ENCODE data around the gene SMARCA5.
"Not testable (repeated sequence)": the region's sequence is repeated elsewhere in the genome, so short reads cannot be mapped to it uniquely, and the experiment has no call there.

Gene SMARCA5

DNA sequence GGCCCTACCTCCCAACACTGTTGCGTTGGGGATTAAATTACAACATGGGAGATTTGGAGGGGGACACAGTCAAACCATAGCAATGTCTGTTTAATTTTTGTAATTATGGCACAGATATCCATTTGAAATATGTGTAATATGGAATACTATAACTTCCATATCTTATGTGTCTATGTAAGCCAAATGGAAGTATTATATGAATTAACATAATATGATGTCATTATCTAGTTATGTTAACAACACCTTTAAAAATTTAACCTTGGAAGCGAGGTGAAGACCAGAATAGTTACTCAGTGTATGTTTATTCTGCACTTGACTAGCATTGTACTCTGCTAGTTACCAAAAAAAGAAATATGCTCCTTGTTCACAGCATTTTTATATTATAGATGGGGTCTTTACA, 4.3 kb downstream of the SMARCA5 start:
- Mint-ChIP-seq H3K27ac (no peak overlapping the region), H3K4me1 (peaks cover 56% of the 10 kb centered on the region), H3K4me3 (no peak overlapping the region), H3K27me3 (ENCODE audit: low read depth) (no peaks in the 10 kb centered on the region), H3K36me3 (ENCODE audit: low read depth) (peaks cover 52% of the 10 kb centered on the region), H3K9me3 (no peaks in the 10 kb centered on the region)
- TF ChIP-seq, protein P1, sequence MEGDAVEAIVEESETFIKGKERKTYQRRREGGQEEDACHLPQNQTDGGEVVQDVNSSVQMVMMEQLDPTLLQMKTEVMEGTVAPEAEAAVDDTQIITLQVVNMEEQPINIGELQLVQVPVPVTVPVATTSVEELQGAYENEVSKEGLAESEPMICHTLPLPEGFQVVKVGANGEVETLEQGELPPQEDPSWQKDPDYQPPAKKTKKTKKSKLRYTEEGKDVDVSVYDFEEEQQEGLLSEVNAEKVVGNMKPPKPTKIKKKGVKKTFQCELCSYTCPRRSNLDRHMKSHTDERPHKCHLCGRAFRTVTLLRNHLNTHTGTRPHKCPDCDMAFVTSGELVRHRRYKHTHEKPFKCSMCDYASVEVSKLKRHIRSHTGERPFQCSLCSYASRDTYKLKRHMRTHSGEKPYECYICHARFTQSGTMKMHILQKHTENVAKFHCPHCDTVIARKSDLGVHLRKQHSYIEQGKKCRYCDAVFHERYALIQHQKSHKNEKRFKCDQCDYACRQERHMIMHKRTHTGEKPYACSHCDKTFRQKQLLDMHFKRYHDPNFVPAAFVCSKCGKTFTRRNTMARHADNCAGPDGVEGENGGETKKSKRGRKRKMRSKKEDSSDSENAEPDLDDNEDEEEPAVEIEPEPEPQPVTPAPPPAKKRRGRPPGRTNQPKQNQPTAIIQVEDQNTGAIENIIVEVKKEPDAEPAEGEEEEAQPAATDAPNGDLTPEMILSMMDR (IDR thresholded peaks at IDR 0.05; ENCODE audit: unreplicated experiment in 3 of 3): no peak

DNA sequence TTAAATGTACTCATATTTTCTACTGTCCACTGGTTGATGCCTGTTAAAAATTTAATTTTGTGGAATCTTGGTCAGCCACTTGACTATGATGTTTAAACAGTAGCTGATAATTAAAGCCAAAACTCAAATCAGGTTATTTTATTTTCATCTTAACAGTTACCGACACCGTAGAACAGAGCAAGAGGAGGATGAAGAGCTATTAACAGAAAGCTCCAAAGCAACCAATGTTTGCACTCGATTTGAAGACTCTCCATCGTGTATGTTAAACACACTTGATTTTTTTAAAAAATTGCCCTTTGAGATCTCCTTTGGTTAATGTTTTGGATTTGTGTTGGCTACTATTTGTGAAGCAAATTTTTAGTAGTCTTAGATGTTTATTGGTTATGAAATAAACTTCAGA, 10.7 kb downstream of the SMARCA5 start:
- H3K36me3 Mint-ChIP-seq (ENCODE audit: low read depth): peaks cover 82% of the 10 kb centered on the region
- TF ChIP-seq, protein P1 (IDR thresholded peaks at IDR 0.05; ENCODE audit: unreplicated experiment in 3 of 3): no peak

DNA sequence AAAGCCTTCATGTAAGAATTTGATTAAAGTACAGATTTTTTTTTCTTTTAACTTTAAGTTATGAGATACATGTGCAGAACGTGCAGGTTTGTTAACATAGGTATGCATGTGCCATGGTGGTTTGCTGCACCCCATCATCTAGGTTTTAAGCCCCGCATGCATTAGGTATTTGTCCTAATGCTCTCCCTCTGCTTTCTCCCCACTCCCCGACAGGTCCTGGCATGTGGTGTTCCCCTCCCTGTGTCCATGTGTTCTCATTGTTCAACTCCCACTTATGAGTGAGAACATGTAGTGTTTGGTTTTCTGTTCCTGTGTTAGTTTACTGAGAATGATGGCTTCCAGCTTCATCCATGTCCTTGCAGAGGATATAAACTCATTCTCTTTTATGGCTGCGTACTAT, 14.5 kb downstream of the SMARCA5 start:
- H3K27ac Mint-ChIP-seq; H3K9me3 Mint-ChIP-seq; H3K4me1 Mint-ChIP-seq; H3K27me3 Mint-ChIP-seq (ENCODE audit: low read depth); H3K4me3 Mint-ChIP-seq: not testable (repeated sequence)
- peaks cover 85% of the 10 kb centered on the region for H3K36me3 Mint-ChIP-seq (ENCODE audit: low read depth)

More for the DNA sequence above, 10.7 kb downstream of the SMARCA5 start:
- Mint-ChIP-seq H3K27ac (no peak overlapping the region), H3K9me3 (no peaks in the 10 kb centered on the region), H3K27me3 (ENCODE audit: low read depth) (no peaks in the 10 kb centered on the region), H3K4me3 (no peak overlapping the region), H3K4me1 (peaks cover 16% of the 10 kb centered on the region)

DNA sequence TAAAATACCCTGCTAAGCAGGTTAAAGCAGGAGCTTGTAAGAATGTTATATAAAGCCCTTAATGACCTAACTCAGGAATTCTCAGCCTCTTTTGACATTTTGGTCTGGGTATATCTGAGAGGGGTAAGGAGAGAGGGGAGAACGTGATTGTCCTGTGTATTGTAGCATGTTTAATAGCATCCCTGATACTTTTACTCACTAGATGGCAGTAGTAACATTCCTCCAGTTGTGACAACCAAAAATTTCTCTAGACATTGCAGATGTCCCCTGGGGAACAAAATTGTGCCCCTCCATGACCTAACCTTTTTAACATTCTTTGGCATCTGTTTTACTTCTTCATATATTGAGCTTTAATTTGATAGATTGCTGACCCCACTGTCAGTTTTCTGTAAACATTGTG, 17.9 kb downstream of the SMARCA5 start:
- Mint-ChIP-seq H3K9me3 (no peaks in the 10 kb centered on the region), H3K4me1 (no peaks in the 10 kb centered on the region), H3K4me3 (no peak overlapping the region), H3K36me3 (ENCODE audit: low read depth) (peaks cover 84% of the 10 kb centered on the region), H3K27ac (peak overlapping the region in 1 of 3 experiments; percentile 2), H3K27me3 (ENCODE audit: low read depth) (no peaks in the 10 kb centered on the region)
- TF ChIP-seq, protein P1 (IDR thresholded peaks at IDR 0.05; ENCODE audit: unreplicated experiment in 3 of 3): peak; percentile 38 to 54 (median 46)

DNA sequence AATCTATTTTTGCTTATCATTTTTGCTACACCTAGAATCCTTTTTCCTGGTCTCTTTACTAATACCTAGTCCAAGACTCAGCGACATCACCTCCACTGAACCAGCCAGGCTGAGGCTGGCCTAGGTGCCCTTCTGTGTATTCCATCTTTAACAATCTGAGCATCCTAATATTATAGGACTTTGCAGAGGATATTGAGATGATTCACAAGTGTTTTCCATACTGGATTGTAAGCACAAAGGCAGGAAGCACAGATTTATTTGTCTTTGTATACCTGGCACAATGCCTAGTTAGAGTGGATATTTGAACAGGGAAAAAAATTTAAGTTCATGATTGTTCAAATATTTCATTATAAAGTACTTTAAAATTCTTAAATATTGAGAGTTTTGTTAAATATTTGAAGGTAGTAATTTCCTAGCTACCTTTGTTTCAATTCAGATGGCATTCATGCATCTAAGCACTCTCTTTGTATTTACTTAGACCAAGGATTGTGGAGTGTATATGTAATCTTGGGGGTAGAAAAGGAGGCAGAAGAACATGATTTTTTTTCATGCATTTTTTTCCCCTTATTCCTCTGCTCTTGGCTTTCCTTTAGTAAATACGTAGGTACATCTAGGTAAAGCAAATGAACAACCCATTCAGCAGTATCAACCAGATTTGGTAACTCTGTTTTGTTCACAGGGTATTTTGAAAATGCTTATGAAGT, 18.4 kb downstream of the SMARCA5 start:
- no peak overlapping the region for H3K4me3 Mint-ChIP-seq
- peak overlapping the region in 1 of 3 experiments; percentile 2 for H3K27ac Mint-ChIP-seq
- H3K4me1 Mint-ChIP-seq: no peaks in the 10 kb centered on the region
- TF ChIP-seq, protein P1 (IDR thresholded peaks at IDR 0.05; ENCODE audit: unreplicated experiment in 3 of 3): no peak
- H3K27me3 Mint-ChIP-seq (ENCODE audit: low read depth): no peaks in the 10 kb centered on the region
- peaks cover 84% of the 10 kb centered on the region for H3K36me3 Mint-ChIP-seq (ENCODE audit: low read depth)
- H3K9me3 Mint-ChIP-seq: no peaks in the 10 kb centered on the region

DNA sequence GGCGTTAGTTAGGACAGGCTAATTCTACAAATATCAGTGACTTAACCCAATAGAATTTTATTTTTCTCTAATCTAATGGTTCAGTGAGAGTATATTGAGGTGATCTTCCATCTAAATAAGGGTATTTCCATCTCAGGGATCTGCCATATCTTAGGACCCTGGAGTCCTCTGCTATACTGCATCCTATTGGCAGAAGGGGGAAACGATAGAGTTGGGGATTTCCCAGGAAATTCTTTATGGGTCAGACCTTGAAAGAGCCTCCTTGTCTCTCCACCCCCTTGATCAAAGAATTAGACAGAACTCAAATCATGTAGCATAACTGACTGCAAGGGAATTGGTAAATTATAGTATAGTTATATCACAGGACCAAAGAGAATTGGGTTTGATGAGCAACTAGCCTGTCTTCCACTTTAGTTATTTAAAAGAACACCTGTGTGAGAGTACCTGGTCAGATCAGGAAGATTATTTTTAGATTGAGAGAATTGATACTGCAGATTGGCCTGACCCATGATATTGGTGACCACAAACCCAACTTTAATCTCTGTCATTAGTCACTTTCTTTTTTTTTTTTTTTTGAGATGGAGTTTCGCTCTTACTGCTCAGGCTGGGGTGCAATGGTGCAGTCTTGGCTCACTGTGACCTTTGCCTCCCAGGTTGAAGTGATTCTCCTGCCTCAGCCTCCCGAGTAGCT, 25.6 kb downstream of the SMARCA5 start:
- TF ChIP-seq, protein P1 (IDR thresholded peaks at IDR 0.05; ENCODE audit: unreplicated experiment in 3 of 3): no peak
- no peak overlapping the region for H3K4me3 Mint-ChIP-seq
- H3K27me3 Mint-ChIP-seq (ENCODE audit: low read depth): no peaks in the 10 kb centered on the region
- H3K27ac Mint-ChIP-seq: no peak overlapping the region
- peaks cover 82% of the 10 kb centered on the region for H3K36me3 Mint-ChIP-seq (ENCODE audit: low read depth)
- no peaks in the 10 kb centered on the region for H3K4me1 Mint-ChIP-seq
- H3K9me3 Mint-ChIP-seq: no peaks in the 10 kb centered on the region
